Kasumi-1 (cell line): Measurements from ENCODE around the gene DTX1.
A peak's percentile ranks its signal among the peaks of the same experiment; 100 is the strongest.

Experiments
- DNase-seq, 2 experiments: peaks; one replicate each; lab custom pipeline; 2025; lab: John Stamatoyannopoulos, UW

Gene DTX1

DNA sequence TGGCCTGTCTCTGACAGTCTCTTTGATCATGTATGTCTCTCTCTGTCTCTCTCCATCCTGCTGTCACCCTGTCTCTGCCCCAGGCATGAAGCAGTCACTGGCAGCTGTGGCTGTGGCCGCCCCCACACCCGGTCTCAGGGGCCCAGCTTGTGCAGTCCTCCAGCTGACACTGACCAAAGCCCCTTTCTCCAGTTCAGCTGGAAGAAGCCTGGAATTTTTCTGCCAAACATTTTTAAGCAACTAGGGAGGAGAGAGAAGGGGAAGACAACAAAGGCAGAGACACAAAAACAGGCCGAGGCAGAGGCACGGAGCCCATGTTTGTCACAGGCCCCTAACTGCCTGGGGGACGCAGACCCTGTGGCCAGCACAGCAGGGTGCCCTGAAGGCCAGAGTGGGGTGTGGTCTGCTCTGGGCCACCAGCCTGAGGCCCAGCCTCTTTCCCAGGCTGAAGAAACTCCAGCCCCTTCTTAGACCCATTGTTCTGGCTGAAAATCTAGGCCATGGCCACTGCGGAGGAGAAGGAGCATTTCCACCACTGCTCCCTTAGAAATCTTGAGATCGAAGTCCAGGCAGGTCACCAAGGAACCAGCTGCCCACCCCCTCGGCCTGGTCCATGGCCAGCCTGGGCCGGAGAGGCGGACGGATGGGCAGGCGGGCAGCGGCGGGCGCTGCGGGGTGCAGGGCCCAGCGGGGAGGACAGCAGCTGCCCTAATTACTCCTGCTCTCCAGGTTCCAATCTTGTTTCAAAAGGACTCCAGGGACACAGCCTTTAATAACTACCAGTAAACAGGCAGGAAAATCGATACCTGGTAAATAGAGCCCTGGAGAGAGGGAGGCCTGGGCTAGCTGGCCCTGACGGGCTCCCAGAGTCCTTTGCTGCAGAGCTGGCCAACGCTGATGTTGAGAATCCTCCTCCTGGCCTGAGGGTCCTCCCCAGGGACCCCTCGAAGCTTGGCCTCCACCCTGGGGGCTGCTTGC lies 14.9 kb downstream of the DTX1 start:
- DNase-seq = no peak

DNA sequence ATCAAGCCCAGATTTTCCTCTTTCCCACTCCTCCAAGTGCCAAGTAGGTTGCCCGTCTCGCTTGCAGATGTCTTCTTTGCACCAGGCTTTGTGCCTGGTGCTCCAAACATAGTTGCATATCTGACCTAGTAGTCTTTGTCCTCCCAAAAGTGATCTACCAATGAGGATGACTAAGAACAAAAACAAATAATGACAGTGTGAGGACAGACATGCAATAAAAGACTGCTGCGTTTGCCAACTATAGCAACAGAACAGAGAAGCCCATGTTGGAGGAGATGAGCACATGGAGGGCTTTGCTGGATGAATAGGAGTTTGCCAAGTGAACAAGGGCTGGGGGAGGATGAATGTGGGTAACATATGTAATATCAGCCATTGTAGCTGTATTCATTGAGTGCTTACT lies 15.6 kb downstream of the DTX1 start:
- no peak for DNase-seq

DNA sequence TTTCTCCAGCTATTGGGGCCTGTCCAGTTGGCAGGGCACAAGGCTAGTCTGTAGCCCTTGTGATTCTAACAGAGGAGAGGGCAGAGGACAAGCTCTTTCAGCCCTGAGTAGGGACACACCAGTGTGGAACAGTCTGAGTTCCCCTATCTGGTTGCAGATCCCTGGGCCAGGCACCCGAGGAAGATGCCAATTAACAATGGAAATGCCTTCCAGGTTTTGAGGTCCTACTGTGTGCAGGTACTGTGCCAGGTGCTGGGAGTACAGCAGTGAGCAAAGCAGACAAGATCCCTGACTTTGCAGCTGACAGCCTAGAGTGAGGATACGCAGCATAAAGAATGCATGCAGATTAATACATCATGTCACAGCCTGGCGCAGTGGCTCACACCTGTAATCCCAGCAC lies 17.1 kb downstream of the DTX1 start:
- DNase-seq = no peak

DNA sequence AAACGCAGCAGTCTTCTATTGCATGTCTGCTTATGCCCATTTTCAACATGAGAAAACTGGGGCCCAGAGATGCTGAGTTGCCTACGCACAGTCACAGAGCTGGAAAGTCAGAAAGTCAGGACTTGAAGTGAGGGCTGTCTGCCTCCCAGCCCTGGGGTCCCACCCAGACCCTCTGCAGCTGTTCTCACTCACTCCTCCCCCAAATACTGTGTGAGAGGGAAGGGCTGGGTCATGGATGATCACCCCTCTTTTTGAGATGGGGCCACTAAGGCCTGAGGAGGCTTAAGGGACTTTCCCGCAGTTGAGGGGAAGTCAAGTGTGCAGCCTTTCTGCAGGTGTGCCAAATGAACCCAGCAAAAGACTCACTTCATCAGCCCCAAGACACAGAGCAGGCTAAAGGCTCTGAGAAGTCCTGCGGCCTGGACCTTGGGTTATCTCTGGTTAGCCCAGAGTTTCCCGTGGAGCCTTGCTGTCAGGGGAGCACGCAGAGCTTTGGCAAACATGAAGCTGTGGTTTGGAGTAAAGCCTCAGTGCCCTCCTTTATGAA lies 18.7 kb downstream of the DTX1 start:
- DNase-seq = no peak

DNA sequence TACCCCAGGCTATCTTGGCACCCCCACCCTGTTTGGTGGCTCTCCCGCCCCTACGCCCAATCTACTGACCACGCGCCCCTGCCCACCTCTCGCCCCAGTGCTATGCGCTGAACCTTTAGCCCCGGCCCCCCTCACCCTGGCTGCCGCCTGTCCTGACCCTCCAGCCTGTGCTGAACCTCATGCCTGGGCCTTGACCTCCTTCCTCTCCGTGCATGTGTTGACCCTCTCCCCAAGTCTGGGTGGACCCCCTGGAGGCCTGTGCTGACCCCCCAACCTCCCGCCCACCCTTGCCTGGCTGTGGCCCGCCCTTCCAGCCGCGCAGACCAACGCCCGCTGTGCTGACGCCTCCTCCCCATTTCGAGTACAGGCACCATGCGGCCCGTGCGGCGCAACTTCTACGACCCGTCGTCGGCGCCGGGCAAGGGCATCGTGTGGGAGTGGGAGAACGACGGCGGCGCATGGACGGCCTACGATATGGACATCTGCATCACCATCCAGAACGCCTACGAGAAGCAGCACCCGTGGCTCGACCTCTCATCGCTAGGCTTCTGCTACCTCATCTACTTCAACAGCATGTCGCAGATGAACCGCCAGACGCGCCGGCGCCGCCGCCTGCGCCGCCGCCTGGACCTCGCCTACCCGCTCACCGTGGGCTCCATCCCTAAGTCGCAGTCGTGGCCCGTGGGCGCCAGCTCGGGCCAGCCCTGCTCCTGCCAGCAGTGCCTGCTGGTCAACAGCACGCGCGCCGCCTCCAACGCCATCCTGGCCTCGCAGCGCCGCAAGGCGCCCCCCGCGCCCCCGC lies 20.7 kb downstream of the DTX1 start:
- no peak for DNase-seq

DNA sequence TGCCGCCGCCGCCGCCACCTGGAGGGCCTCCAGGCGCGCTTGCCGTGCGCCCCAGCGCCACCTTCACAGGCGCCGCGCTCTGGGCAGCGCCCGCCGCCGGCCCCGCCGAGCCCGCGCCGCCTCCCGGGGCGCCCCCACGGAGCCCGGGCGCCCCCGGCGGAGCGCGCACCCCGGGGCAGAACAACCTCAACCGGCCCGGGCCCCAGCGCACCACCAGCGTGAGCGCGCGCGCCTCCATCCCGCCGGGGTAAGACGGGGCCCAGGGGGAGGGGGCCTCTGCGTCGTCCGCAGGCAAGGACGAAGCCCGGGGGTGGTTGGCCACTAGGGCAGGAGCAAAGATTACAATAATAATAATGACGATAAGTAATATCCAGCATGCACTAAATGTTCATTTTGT lies 21.3 kb downstream of the DTX1 start:
- DNase-seq = no peak

DNA sequence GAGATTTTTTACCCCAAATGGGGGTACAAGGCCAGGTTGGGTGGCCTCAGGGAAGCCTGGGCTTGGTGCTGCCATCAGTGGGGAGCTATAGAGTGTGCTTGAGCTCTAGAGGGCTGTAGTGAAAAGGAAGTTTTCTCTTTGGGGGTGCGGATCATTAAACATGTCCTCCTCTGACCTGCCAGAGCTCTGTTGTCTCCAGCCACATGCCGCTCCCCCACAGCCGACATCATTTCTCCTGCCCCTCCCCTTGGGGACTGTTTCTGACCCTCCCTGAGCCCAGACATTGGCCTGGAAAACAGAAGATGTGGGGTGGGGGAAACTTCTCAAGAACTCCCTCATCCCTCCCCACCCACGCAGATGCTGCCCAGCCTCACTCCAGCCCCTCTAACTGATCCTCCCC lies 25.3 kb downstream of the DTX1 start:
- DNase-seq = no peak

DNA sequence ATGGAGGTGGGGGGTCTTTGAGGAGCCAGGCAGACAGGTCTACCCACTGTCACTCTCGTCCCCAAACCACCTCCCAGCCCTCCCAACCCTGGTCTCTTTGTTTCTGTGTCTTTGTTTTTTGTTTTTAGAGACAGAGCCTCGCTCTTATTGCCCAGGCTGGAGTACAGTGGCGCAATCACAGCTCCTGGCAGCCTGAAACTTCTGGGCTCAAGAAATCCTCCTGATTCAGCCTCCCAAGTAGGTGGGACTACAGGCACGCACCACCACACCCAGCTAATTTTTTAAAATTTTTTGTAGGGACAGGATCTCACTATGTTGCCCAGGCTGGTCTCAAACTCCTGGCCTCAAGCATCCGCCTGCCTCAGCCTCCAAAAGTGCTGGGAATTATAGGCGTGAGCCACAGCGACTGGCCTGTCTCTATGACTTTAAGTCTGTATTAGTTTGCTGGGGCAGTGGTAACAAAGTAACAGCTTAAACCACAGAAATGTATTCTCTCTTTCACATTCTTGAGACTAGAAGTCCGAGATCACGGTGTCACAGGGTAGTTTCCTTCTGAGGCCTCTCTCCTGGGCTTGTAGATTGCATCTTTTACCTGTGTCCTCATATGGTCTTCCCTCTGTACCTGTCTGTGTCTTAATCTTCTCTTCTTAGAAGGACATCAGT lies 26.1 kb downstream of the DTX1 start:
- DNase-seq = no peak

DNA sequence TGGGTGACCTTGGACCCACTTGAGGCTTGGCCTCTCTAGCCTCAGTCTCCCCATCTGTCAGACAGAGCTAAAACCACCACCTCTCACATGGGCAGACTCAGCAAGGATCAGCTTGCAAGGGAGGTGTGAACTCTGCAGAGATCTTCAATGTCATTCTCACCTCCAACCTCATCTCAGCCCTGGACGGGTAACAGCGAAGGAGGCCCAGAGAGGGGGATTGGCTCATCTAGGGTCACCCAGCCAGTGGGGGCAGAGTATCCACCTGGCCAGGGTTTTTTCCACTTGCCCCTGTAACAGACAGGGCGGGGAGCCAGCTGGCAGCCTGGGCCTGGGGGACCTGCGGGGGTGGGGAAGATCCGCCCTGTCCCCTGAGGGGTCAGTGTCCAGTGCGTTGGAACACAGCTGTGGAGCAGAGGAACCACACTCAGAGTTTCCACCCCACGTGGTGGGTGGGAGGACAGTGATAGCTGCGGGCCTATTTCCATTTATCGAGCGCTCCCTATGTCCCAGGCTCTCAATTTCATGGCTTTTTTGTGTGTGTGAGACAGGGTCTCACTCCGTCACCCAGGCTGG lies 27.4 kb downstream of the DTX1 start:
- DNase-seq = no peak

DNA sequence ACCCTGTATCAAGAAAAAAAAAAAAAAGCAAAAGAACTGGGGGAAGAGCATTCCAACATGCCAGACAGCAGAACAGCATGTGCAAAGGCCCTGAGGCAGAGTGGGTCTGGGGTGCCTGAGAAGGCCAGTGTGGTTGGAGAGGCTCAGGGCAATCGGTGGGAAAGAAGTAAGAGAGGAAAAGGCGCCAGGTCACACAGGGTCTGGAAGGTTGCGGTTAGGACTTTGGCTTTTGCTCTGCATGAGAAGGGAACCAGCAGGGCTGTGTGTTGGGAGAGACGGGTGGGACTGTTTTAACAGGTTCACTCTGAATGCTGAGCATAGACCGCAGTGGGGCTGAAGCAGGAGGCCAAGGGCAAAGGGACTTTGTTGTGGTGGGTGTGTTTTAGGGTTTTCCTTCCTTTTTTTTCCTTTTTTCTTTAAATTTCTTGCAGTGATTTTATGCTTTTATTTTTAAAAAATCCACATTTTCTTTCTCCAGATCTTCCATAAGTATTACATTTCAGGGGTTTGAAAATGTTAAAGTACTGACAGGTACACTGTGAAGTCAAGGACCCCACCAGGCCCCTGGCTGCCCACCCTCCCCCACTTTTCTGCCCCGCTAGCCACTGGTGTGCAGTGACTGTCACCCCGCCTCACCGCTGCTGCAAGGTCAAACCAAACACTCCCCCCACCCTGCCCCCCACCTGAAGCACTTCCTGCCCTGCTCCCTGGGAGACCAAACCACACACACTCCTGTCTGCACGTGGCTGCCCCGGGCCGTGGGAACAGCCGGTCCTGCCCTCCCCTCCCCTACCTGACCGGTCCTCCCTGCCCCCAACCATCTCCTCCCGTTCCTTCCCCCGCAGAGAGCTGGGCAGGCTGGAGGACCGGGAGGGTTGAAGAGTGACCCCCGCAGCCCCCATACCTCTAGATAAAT lies 30.0 kb downstream of the DTX1 start:
- DNase-seq = no peak

DNA sequence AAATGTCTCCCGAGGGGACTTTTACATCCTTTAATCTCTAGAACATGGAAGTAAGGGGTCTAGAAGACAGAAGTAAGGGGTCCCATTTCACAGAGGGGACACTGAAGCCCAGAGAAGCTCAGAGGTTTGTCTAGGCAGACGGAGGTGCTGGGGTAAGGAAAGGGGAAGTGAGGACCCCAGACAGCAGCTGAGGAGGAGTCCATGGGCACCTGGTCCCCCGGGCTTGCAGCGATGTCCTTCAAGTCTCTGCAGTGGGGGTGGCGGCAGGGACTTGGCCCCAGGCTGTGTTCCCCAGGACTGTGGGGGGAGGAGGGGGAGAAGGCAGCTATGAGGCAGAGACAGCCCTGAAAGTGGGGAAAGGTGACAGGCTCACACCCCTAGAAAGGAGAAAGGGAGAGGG lies 30.7 kb downstream of the DTX1 start:
- no peak for DNase-seq

DNA sequence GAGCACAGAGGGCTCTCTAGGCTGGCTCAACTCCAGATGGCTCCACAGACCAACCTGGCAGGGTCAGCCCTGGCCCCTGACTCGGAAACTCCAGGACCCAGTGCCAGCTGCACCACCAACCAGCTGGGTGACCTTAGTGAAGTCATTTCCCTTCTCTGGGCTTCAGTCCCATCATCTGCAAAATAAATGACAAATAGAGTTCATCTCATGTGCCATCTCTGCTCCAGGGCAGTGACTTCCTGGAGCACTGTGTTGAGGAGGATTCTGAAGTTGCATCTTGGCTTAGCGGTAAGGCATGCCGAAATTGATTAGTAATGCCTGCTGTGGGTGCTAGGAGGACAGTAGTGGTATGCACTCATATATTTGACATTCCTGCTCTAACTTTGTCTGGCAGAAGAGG lies 31.5 kb downstream of the DTX1 start:
- DNase-seq = no peak

DNA sequence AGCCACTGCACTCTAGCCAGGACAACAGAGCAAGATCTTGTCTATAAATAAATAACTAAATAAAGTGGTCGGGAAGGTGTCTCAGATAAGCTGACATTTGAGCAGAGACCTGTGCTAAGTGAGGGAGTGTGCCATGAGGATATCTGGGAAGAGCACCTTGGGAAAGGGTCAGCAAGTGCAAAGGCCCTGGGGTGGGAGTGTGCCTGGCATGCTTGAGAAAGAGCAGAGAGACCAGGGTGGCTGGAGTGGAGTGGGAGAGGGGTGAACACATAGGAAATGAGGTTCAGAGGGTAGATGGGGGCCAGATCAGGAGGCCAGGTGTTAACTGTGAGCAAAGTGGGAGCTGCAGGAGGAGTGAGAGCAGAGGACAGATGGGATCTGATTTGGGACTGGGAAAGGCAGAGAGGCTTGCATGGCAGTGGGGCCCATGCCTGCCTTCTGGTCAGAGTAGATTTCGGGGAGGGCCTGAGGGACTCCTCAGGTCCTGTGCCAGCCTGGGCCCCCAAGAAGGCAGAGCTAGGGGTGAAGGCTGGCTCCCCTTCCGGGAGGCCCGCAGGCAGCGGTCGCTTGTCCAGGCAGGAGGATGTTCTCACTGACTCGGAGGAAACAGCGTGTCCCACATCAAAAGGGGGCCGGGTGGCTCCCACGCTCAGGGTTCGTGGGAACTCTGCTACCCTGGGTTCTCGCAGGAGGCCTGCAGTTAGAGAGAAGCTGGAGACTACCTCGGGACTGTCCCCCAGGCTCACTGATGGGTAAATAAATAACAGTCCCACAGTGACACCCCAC lies 32.6 kb downstream of the DTX1 start:
- DNase-seq = no peak

DNA sequence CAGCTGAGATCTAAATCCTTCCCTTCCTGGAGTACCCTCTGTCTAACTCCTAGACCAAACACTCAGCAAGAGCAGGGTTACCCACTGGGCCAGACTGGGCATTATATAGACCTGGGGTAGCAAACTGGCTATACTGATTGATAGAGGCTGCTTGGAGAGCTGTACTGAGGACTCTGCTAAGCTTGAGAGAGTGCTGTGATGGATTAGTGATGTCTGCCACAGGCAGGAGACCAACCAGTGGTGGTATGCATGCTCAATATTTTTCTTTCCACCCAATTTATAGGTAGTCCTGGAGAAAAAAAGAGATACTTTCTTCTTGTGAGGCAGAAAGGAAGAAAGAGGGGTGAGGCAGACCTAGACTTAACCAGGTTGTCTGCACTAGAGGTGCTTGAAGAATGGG lies 33.3 kb downstream of the DTX1 start:
- no peak for DNase-seq

DNA sequence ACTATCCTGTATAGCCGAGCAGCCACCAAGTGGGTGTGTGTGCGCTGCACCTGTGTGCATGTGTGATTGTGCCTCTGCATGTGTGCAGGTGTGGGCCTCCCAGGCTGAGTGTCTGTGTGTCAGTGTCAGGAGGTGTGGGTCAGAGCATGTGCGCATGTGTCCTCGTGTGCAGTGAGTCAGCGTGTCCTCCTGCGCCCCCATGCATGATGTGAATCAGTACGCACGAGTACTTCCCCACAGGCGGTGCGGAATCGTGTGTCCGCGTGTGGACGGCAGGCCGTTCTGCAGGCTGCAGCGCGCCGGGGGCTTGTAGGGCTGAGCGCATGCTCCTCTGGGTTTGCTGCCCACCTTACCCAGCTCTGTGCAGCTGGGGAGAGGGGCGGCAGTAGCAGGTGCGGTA lies 34.2 kb downstream of the DTX1 start:
- DNase-seq = no peak

DNA sequence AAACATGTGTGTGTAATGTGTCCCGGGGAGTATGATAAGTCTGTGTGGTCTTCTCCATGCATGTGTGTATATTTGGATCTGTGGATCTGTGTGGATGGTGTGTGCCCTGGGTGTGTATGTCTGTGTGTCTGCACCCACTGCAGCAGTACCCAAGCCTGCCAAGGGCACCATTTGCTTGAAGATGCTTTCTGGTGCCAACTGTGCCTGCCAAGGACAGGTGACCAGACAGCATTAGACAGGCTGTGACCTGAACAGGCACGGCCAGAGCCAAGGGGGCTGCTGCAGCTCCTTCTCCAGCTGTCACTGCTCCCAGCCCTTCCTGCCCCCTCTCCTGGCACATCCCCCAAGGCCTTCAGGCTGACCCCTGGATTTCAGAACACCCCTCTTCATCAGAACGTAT lies 35.0 kb downstream of the DTX1 start:
- DNase-seq = no peak

DNA sequence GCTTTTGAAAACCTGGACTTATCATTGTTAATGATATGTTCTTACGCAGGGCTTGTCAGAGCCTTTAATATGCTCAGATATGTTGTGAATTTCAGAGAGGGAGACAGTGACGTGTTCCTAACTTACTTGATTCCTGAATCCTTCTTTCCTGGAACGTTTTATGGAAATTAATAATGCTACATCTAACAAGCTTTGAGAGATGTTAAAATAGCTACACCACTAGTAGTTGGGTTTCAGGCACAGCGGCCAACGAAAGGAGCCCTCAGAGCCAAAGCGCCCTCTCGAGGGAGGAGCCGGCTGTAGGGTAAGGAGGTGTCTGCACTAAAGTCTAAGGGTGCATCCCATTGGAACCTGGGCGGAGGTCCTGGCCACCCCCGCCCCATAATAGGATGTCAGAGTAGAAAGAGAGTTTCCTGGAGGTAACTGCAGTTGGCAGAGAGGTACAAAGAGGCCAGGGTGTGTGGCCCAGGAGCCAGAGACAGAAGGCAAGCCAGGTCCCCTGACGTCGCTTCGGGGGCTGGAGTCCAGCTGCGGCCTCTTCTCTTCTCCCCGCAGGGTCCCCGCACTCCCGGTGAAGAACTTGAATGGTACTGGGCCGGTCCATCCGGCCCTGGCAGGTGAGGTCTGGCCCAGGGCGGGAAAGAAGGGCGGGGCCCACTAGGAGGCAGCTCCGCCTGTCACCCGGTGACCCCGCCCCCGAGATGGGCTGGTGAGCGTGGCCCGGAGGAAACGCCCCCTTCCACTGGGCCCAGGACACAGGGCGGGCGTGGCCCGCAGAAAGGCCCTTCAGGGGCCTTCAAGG lies 36.3 kb downstream of the DTX1 start:
- peak; percentile 10 to 39 for DNase-seq

DNA sequence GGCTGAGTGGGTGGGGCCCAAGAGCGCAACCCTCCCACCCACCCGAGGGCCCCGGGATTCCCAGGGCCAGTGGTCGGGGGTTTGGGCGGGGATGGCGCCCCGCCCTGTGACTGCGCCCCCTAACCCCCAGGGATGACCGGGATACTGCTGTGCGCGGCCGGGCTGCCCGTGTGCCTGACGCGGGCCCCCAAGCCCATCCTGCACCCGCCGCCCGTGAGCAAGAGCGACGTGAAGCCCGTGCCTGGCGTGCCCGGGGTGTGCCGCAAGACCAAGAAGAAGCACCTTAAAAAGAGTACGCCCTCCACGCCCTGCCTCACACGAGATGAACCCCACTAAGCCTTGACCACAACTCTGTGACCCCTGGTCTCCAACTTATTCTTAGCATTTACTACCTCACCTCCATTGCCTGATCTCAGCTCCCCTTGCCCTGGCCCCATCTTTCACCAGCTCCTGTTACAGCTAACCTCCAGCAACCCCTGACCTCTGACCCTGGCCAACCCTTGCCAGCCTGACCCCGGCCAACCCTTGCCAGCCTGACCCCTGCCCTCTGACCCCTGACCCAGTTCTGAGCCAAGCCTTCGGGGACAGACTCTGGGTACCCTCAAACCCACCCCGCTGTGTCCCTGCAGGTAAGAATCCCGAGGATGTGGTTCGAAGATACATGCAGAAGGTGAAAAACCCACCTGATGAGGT lies 37.0 kb downstream of the DTX1 start:
- no peak for DNase-seq

DNA sequence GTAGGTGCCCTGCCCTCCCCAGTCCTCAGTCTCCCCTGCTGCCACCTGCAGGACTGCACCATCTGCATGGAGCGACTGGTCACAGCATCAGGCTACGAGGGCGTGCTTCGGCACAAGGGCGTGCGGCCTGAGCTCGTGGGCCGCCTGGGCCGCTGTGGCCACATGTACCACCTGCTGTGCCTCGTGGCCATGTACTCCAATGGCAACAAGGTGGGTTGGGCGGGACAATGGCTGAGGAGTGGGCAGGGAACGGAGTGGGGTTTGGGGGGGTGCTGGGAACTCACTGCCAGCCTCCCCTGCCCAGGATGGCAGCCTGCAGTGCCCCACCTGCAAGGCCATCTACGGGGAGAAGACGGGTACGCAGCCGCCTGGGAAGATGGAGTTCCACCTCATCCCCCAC lies 38.2 kb downstream of the DTX1 start:
- no peak for DNase-seq
